ENCODE measurements around the gene NUMA1. TPM values are rescaled to one million over a fixed set of nuclear protein-coding genes. Genes with fewer than 3 reads are reported as not detected.

NUMA1 gene
- total RNA-seq, 4 donors from 2014 or later = 259 to 342 (median 280) TPM

GRCh38 chr11:71963468-71963867 is 116.9 kb downstream of the NUMA1 start:
- H3K27ac ChIP-seq = no peak overlapping the region
- no peak for DNase-seq
- H3K27me3 ChIP-seq = no peaks in the 10 kb centered on the region
- no peaks in the 10 kb centered on the region for H3K4me1 ChIP-seq
- H3K4me3 ChIP-seq (replicated peaks in 1 of 3) = no peak overlapping the region
- 96 to 97% methylated on average over 8 of the region's 8 CpGs for WGBS, 2 donors
- TF ChIP-seq POLR2A (IDR thresholded peaks at IDR 0.05) = no peak
- TF ChIP-seq, protein P1, sequence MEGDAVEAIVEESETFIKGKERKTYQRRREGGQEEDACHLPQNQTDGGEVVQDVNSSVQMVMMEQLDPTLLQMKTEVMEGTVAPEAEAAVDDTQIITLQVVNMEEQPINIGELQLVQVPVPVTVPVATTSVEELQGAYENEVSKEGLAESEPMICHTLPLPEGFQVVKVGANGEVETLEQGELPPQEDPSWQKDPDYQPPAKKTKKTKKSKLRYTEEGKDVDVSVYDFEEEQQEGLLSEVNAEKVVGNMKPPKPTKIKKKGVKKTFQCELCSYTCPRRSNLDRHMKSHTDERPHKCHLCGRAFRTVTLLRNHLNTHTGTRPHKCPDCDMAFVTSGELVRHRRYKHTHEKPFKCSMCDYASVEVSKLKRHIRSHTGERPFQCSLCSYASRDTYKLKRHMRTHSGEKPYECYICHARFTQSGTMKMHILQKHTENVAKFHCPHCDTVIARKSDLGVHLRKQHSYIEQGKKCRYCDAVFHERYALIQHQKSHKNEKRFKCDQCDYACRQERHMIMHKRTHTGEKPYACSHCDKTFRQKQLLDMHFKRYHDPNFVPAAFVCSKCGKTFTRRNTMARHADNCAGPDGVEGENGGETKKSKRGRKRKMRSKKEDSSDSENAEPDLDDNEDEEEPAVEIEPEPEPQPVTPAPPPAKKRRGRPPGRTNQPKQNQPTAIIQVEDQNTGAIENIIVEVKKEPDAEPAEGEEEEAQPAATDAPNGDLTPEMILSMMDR (IDR thresholded peaks at IDR 0.05) = no peak
- intact Hi-C loops (cut with DNase I) = no loop called here
- no peaks in the 10 kb centered on the region for H3K9me3 ChIP-seq
- peaks cover 2 to 4% of the 10 kb centered on the region in 2 donors for H3K36me3 ChIP-seq

DNA sequence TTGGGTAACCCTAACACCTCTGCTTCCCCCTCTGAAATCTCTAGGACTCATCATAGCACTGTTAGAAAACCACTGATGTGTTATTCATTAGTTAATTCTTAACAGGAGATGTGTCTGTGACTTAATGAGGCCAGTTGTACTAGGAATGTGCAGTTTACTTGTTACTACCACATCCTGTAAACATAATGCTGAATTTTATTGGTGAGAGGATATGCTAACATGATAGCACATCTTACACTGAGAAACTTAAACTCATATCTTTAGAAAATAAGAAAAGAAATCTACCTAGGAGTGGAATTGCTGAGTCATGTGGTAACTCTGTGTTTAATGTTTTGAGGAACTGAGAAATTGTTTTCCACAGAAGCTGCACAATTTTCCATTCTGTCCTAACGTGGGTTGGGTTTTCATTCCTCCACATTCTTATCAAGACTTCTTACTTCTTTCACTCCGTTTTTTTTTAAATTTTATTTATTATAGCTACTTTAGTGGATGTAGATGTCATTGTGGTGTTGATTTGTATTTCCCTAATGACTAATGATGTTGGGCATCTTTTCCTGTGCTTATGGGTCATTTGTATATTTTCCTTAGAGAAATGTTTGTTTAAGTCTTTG is 117.8 kb downstream of the NUMA1 start:
- intact Hi-C loops (cut with DNase I) = no loop called here
- Histone ChIP-seq H3K36me3 (peaks cover 2 to 4% of the 10 kb centered on the region in 2 donors), H3K27me3 (no peaks in the 10 kb centered on the region), H3K4me3 (replicated peaks in 1 of 3) (no peak overlapping the region), H3K4me1 (no peaks in the 10 kb centered on the region), H3K9me3 (no peaks in the 10 kb centered on the region), H3K27ac (peak overlapping the region in 2 of 3 donors; percentile 13 to 47)
- no peak for TF ChIP-seq POLR2A (IDR thresholded peaks at IDR 0.05)
- TF ChIP-seq, protein P1 (IDR thresholded peaks at IDR 0.05) = no peak
- DNase-seq = no peak
- 63 to 73% methylated on average over 2 of the region's 2 CpGs for WGBS, 2 donors

GRCh38 chr11:71955898-71956456 is 124.4 kb downstream of the NUMA1 start:
- Histone ChIP-seq H3K9me3 (no peaks in the 10 kb centered on the region), H3K4me3 (replicated peaks in 1 of 3) (no peak overlapping the region), H3K4me1 (peaks cover 0 to 9% of the 10 kb centered on the region in 2 donors), H3K36me3 (peaks cover 0 to 2% of the 10 kb centered on the region in 2 donors), H3K27ac (no peak overlapping the region), H3K27me3 (no peaks in the 10 kb centered on the region)
- DNase-seq = no peak
- TF ChIP-seq, protein P1 (IDR thresholded peaks at IDR 0.05) = no peak
- no peak for TF ChIP-seq POLR2A (IDR thresholded peaks at IDR 0.05)
- intact Hi-C loops (cut with DNase I) = no loop called here
- 64 to 65% methylated on average over 3 of the region's 3 CpGs for WGBS, 2 donors

Small RNAs within 50 kb of the gene (microRNA-seq; reads per million reads assigned to microRNA genes)
- not detected for gene MIR3165

Small RNAs within 50 kb of the gene (small RNA-seq; reads per million reads assigned to genes)
- gene MIR3165 (not detected), gene RNU6-72P (not detected)

Other genes starting within 250 kb of the NUMA1 start
- not detected for gene DEFB108B, start 247.3 kb downstream of the NUMA1 start, total RNA-seq
- gene DEFB131B, start 202.1 kb downstream of the NUMA1 start, total RNA-seq = not detected
- 10 to 100 TPM; 13.8 to 19.9 (median 16.4) TPM for gene XNDC1N, start 151.9 kb downstream of the NUMA1 start, total RNA-seq
- gene RNF121, start 151.5 kb downstream of the NUMA1 start, total RNA-seq = 10 to 100 TPM; 41.9 to 64.4 (median 54.7) TPM
- 10 to 100 TPM in 2 of 4 donors, 1 to 10 TPM in 2; 7.6 to 12.1 (median 9.5) TPM for gene IL18BP, start 81.6 kb downstream of the NUMA1 start, total RNA-seq
- gene LRRC51, start 308 bp upstream of the NUMA1 start, total RNA-seq = 10 to 100 TPM; 13.0 to 24.5 (median 14.1) TPM
- gene LAMTOR1, start 22.8 kb upstream of the NUMA1 start, total RNA-seq = 100 to 1,000 TPM; 127 to 204 (median 182) TPM
- gene TOMT, start 25.4 kb upstream of the NUMA1 start, total RNA-seq = not detected
- 10 to 100 TPM; 21.5 to 49.6 (median 39.7) TPM for gene ANAPC15, start 32.2 kb upstream of the NUMA1 start, total RNA-seq
- 1 to 10 TPM in 2 of 4 donors, not detected in 2; 1.2 to 1.6 TPM for gene FOLR3, start 55.2 kb upstream of the NUMA1 start, total RNA-seq
- 10 to 100 TPM in 3 of 4 donors, 1 to 10 TPM in 1; 5.5 to 64.9 (median 36.3) TPM for gene FOLR1, start 111.6 kb upstream of the NUMA1 start, total RNA-seq
- gene FOLR2, start 136.3 kb upstream of the NUMA1 start, total RNA-seq = 10 to 100 TPM in 2 of 4 donors, 1 to 10 TPM in 2; 5.3 to 28.6 (median 9.7) TPM
- 100 to 1,000 TPM in 2 of 4 donors, 10 to 100 TPM in 2; 85.9 to 114 (median 99.5) TPM for gene INPPL1, start 144.2 kb upstream of the NUMA1 start, total RNA-seq
- not detected for gene PHOX2A, start 163.6 kb upstream of the NUMA1 start, total RNA-seq